GM12878 (cell line): ENCODE measurements around the gene RNF126. TPM values are rescaled to one million over a fixed set of nuclear protein-coding genes. Genes with fewer than 3 reads are reported as not detected.
A peak's percentile ranks its signal among the peaks of the same experiment; 100 is the strongest.

Source experiments
- ATAC-seq: fragments of 200-7000 bp; cut with Tn5 transposase; 3 replicates; pipeline ENCODE4 v1.9.1; 2020; ENCODE audit warnings: mild to moderate bottlenecking, moderate library complexity
- Bru-seq: library from RNA; stranded (reverse); fragments of 400-500 nt; gene quantifications from one replicate; lab custom pipeline; 2021; lab: Mats Ljungman, UMichigan
- BruChase-seq, 2 experiments: library from RNA; stranded (reverse); fragments of 400-500 nt; gene quantifications; one replicate each; lab custom pipeline; 2021; lab: Mats Ljungman, UMichigan
- BruUV-seq: library from RNA; stranded (reverse); fragments of 400-500 nt; replicated peaks from 2 replicates; lab custom pipeline; 2021; lab: Mats Ljungman, UMichigan
- CTCF ChIA-PET: fragments of 300-600 bp; sonication (Branson Sonifier 250); formaldehyde crosslinking; extraction: SDS; loops from one replicate; lab custom pipeline; 2021; ENCODE audit warnings: inconsistent platforms; lab: Yijun Ruan, JAX
- POLR2A ChIA-PET: fragments of 350-600 bp; formaldehyde crosslinking; extraction: SDS; loops from one replicate; lab custom pipeline; 2021; ENCODE audit warnings: inconsistent platforms; lab: Charles Lee
- RAD21 ChIA-PET: fragments of 300-600 bp; sonication (Branson Sonifier 250); formaldehyde crosslinking; loops from one replicate; lab custom pipeline; 2023; ENCODE audit warnings: antibody characterized with exemption; ENCODE audit not compliant: unreplicated experiment; lab: Charles Lee
- SMC1A ChIA-PET: fragments of 300-600 bp; sonication (Branson Sonifier 250); formaldehyde crosslinking; loops from one replicate; lab custom pipeline; 2023; ENCODE audit not compliant: unreplicated experiment, uncharacterized antibody; lab: Charles Lee
- DNase-seq: peaks from one replicate; pipeline ENCODE4 v3.0.0-alpha.2; 2011; ENCODE audit warnings: low read depth, low spot score
- FAIRE-seq: peaks from 3 replicates; lab custom pipeline; 2011; peaks lifted over from hg19 to GRCh38; lab: Jason Lieb, UNC
- H2AFZ ChIP-seq: 2 replicates; pipeline ENCODE4 v1.6.0; 2011; ENCODE audit warnings: low read depth, low read length, control low read depth; ENCODE audit not compliant: control insufficient read depth
- H3K27ac ChIP-seq: 2 replicates; pipeline ENCODE4 v1.5.1; 2011; ENCODE audit warnings: control low read depth; ENCODE audit not compliant: control insufficient read depth, insufficient read depth
- H3K27me3 ChIP-seq, 2 experiments: replicated peaks in 1 of 2; 2 replicates each; pipeline versions ENCODE4 v1.6.0 to v1.6.1; 2011; ENCODE audit warnings: low read length in 1 of 2; ENCODE audit not compliant: control insufficient read depth in 2 of 2, insufficient read depth in 2 of 2
- H3K36me3 ChIP-seq, 2 experiments: 2 replicates each; pipeline ENCODE4 v1.5.1; 2011; ENCODE audit warnings: low read length in 1 of 2; ENCODE audit not compliant: control insufficient read depth in 2 of 2, insufficient read depth in 2 of 2
- H3K4me1 ChIP-seq: 2 replicates; pipeline ENCODE4 v1.6.1; 2011; ENCODE audit warnings: mild to moderate bottlenecking, low read length, moderate library complexity, mixed read lengths; ENCODE audit not compliant: control insufficient read depth, insufficient read depth
- H3K4me2 ChIP-seq: 2 replicates; pipeline ENCODE4 v1.6.0; 2011; ENCODE audit warnings: control low read depth; ENCODE audit not compliant: control insufficient read depth, insufficient read depth
- H3K4me3 ChIP-seq: fragments of 200-600 bp; sonication (generic); 2 replicates; pipeline ENCODE4 v1.5.1; 2016
- H3K79me2 ChIP-seq: 2 replicates; pipeline ENCODE4 v1.6.0; 2011; ENCODE audit warnings: low read length; ENCODE audit not compliant: control insufficient read depth, insufficient read depth
- H3K9ac ChIP-seq: 2 replicates; pipeline ENCODE4 v1.8.0; 2011; ENCODE audit warnings: low read length, control low read depth, mixed read lengths; ENCODE audit not compliant: control insufficient read depth, insufficient read depth
- H3K9me3 ChIP-seq: replicated peaks from 3 replicates; pipeline ENCODE4 v1.5.1; 2011; ENCODE audit warnings: mild to moderate bottlenecking, low read length; ENCODE audit not compliant: control insufficient read depth, insufficient read depth
- H4K20me1 ChIP-seq: 2 replicates; pipeline ENCODE4 v1.6.0; 2011; ENCODE audit not compliant: control insufficient read depth, insufficient read depth
- CHD1 ChIP-seq: IDR thresholded peaks from 2 replicates; pipeline ENCODE4 v1.6.1; 2012; ENCODE audit warnings: low read depth, low read length, improper control_type of control experiment
- CREM ChIP-seq: IDR thresholded peaks from 2 replicates; pipeline ENCODE4 v1.6.1; 2014; ENCODE audit warnings: antibody characterized with exemption, low read depth
- HCFC1 ChIP-seq: fragments of 150-350 bp; IDR thresholded peaks from 2 replicates; pipeline ENCODE4 v1.6.1; 2014; ENCODE audit warnings: low read length
- HDGF ChIP-seq: fragments of 450-650 bp; IDR thresholded peaks from 2 replicates; pipeline ENCODE4 v1.6.1; 2016; ENCODE audit warnings: antibody characterized with exemption
- LARP7 ChIP-seq: fragments of 450-650 bp; IDR thresholded peaks from 2 replicates; pipeline ENCODE4 v1.6.1; 2017; ENCODE audit warnings: mild to moderate bottlenecking
- NFYB ChIP-seq: IDR thresholded peaks from 2 replicates; pipeline ENCODE4 v1.6.1; 2011; ENCODE audit warnings: low read depth, mild to moderate bottlenecking, low read length, improper control_type of control experiment, moderate library complexity; ENCODE audit not compliant: insufficient read depth
- POLR2AphosphoS5 ChIP-seq: IDR thresholded peaks from 2 replicates; pipeline ENCODE4 v1.6.1; 2011; ENCODE audit warnings: mild to moderate bottlenecking, low read length, inconsistent platforms
- RCOR1 ChIP-seq: conservative IDR thresholded peaks from 2 replicates; pipeline ENCODE4 v1.6.1; 2012; ENCODE audit warnings: low read depth, low read length, improper control_type of control experiment
- RELA ChIP-seq: fragments of 450-650 bp; IDR thresholded peaks from 2 replicates; pipeline ENCODE4 v1.8.0; 2014; ENCODE audit warnings: borderline replicate concordance; ENCODE audit not compliant: partially characterized antibody
- RUNX3 ChIP-seq: IDR thresholded peaks from 2 replicates; pipeline ENCODE4 v1.6.1; 2012; ENCODE audit warnings: low read length, inconsistent platforms
- SIX5 ChIP-seq: IDR thresholded peaks from 2 replicates; pipeline ENCODE4 v1.6.1; 2011; ENCODE audit warnings: mild to moderate bottlenecking, low read depth, low read length, moderate library complexity; ENCODE audit not compliant: severe bottlenecking
- SRF ChIP-seq, 2 experiments: IDR thresholded peaks; 2 replicates each; pipeline ENCODE4 v1.6.1; 2011; ENCODE audit warnings: low read depth in 2 of 2, low read length in 2 of 2, mild to moderate bottlenecking in 1 of 2, moderate library complexity in 1 of 2
- STAT1 ChIP-seq: fragments of 450-650 bp; conservative IDR thresholded peaks from 2 replicates; pipeline ENCODE4 v1.6.1; 2014; ENCODE audit warnings: antibody characterized with exemption, mild to moderate bottlenecking
- YY1 ChIP-seq: IDR thresholded peaks from 2 replicates; pipeline ENCODE4 v1.6.1; 2011; ENCODE audit warnings: low read depth, mild to moderate bottlenecking, low read length
- WGBS: methylation state at CpG from one replicate; pipeline ENCODE4 v1.1.6; 2016; ENCODE audit warnings: low lambda C conversion rate; ENCODE audit not compliant: insufficient replicate concordance, insufficient coverage; ENCODE audit errors: missing lambda C conversion rate; 5-methylcytosine and 5-hydroxymethylcytosine counted together
- in situ Hi-C: fragments of 300-500 bp; cut with MboI; formaldehyde crosslinking; loops from 9 replicates; pipeline ENCODE4 v1.14.3; 2018; ENCODE audit warnings: mixed read lengths
- intact Hi-C: fragments of 100-400 bp; cut with micrococcal nuclease; formaldehyde crosslinking; loops from one replicate; pipeline ENCODE4 v1.14.2; 2022; ENCODE audit not compliant: unreplicated experiment
- long read RNA-seq, 2 experiments: library from polyadenylated mRNA; unstranded; transcript quantifications; one replicate each; pipeline ENCODE4 v2.0.0, GENCODE V29; 2019 to 2020
- polyA minus RNA-seq, 3 experiments: library from RNA; depleted of rRNA, polyadenylated mRNA; stranded (reverse); fragments of >200 nt; gene quantifications; 2 replicates each; pipeline ENCODE4 v1.2.3, GENCODE V29; 2011
- polyA plus RNA-seq, 11 experiments: library from polyadenylated mRNA; depleted of rRNA in 4 of 11; unstranded in 6 of 11; stranded (reverse) in 5 of 11; fragments of >200 nt; fragmentation: Nextera tagmentation in 4 of 11; fragmentation: Illumina TruSeq in 1 of 11; extraction: Ambion mirVana in 4 of 11; extraction: Trizol in 1 of 11; gene quantifications; 1 replicate in 1 of 11; 2 replicates in 10 of 11; pipeline versions ENCODE4 v1.2.1 to v1.2.3, GENCODE V29; 2011 to 2016; ENCODE audit warnings: inconsistent platforms in 2 of 11, missing spikeins in 2 of 11, low read depth in 1 of 11
- total RNA-seq, 4 experiments: library from RNA; depleted of rRNA in 3 of 4; stranded (reverse); fragments of >200 nt in 3 of 4; fragmentation: Illumina TruSeq in 1 of 4; extraction: Trizol in 1 of 4; gene quantifications; 2 replicates each; pipeline versions ENCODE4 v1.2.1 to v1.2.3, GENCODE V29; 2013 to 2021
- TF ChIP-seq, protein P1 (sequence below): fragments of 450-650 bp; IDR thresholded peaks from 2 replicates; pipeline ENCODE4 v1.6.1; 2017; ENCODE audit warnings: mild to moderate bottlenecking, moderate library complexity

Gene RNF126
- 45.4 and 54.1 TPM in 2 replicates for total RNA-seq (2013; cell fraction: nucleolus; rRNA removed)
- total RNA-seq (2014; rRNA removed) (81.3 and 100 TPM in 2 replicates), total RNA-seq (2014; rRNA removed; fragmentation: Illumina TruSeq; extraction: Trizol) (13.5 and 19.2 TPM in 2 replicates), total RNA-seq (2021) (78.3 and 90.2 TPM in 2 replicates), polyA plus RNA-seq (2011; rRNA removed) (4.5 and 8.9 TPM in 2 replicates), polyA plus RNA-seq (2014; fragmentation: Illumina TruSeq; extraction: Trizol) (0.90 and 5.2 TPM in 2 replicates), polyA plus RNA-seq (2014; fragmentation: Nextera tagmentation; extraction: Ambion mirVana) (under 1 TPM; 0.45 to 0.73 TPM), polyA plus RNA-seq (2014; rRNA removed) (84.2 and 98.4 TPM in 2 replicates), polyA plus RNA-seq (2016; fragmentation: Nextera tagmentation; extraction: Ambion mirVana) (10 to 100 TPM; 81.9 to 85.7 TPM), polyA minus RNA-seq (2011; rRNA and poly(A)+ RNA removed) (6.1 and 15.7 TPM in 2 replicates), Bru-seq, nascent RNA (percentile 67 among the genes with signal in this experiment), BruChase-seq, experiment 1, labeled RNA remaining after a 6-hour chase (percentile 77 among the genes with signal in this experiment), BruChase-seq, experiment 2, labeled RNA remaining after a 2-hour chase (percentile 75 among the genes with signal in this experiment)
- 7.8 TPM for polyA plus RNA-seq (2011; ENCODE audit: low read depth)
- polyA plus RNA-seq (2011; cell fraction: cytosol; rRNA removed) = 22.0 and 33.7 TPM in 2 replicates
- polyA plus RNA-seq (2011; cell fraction: nucleus; rRNA removed) = 59.1 and 84.4 TPM in 2 replicates
- polyA plus RNA-seq (2012) = 46.6 and 57.2 TPM in 2 replicates
- 15.3 and 15.5 TPM in 2 replicates for polyA minus RNA-seq (2011; cell fraction: cytosol; rRNA and poly(A)+ RNA removed)
- polyA minus RNA-seq (2011; cell fraction: nucleus; rRNA and poly(A)+ RNA removed) = 20.7 and 35.5 TPM in 2 replicates
- long read RNA-seq, experiment 1, transcript RNF126-201 (9 exons, 1,694 nt) = major isoform, 45 of 63 reads
- long read RNA-seq, experiment 1, transcript RNF126-203 (9 exons, 963 nt) = minor isoform, 9 of 63 reads
- long read RNA-seq, experiment 1, partial matches to known transcripts = 0 of 63 reads
- long read RNA-seq, experiment 1, other reads (novel, unspliced or antisense) = 7 of 63 reads
- long read RNA-seq, experiment 2, partial matches to known transcripts = 1 of 1 reads
- long read RNA-seq, experiment 2, other reads (novel, unspliced or antisense) = 0 of 1 reads

DNA sequence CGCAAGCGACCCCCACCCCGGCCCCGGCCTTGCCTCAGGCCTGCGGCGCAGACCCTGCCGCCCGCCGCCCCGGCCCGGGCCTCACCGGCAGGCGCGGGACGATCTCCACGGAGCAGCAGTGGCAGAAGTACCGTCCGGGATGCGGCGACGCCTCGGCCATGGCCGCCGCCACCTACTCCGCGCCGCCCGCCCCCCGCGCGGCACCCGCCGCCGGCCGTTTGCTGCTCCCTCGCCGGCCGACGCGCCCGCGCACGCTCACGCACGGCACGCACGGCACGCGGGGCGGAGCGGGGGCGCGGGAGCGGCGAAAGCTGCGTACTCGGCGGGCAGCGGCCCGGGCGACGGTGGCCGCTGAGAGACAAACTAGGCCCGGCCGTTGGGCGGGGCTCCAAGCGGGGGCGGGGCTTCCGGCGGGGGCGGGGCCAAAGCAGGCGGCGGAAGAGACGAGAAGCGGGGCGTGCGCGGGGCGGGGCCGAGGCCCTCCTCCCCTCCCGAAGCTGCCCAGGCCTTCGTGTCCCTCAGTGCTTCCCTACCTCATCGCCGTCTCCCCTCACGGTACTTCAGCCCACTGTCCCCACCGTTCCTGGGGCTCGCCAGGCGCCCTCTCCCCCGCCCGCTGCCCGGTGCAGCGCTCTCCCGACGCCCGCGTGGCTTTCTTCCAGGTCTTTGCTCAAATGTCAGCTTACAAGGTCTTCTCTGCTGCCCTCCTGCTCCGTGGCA, at the start of gene RNF126:
Gene RNF126 (minus strand): TSS at position 253 of the 720 bp plus-strand sequence. CDS start 93 bp downstream, at position 160.
- CTCF ChIA-PET = interaction anchor here (0.6 to 1.7 kb wide), 7 partner anchors 28 to 77 kb away, joined by 3 to 18 read pairs (median 3); partner anchors contain the start of gene POLRMT
- Histone ChIP-seq H3K4me2 (peak within 1 kb of the TSS; percentile 98), H3K36me3 (peaks cover 0 to 8% of the 10 kb centered on the region in 2 experiments; a peak in 2 of 4 replicates), H3K27ac (peak within 1 kb of the TSS; percentile 90), H3K79me2 (peaks cover 48% of the 10 kb centered on the region), H4K20me1 (peaks cover 12% of the 10 kb centered on the region), H3K27me3 (no peaks in the 10 kb centered on the region), H3K9ac (peak within 1 kb of the TSS; percentile 95), H3K4me3 (peak within 1 kb of the TSS; percentile 98), H3K9me3 (no peaks in the 10 kb centered on the region; the same call in 2 of the 3 replicates), H2AFZ (peak within 1 kb of the TSS; percentile 85), H3K4me1 (peaks cover 19% of the 10 kb centered on the region)
- in situ Hi-C loops (no loop called here), intact Hi-C loops (loop anchor here (2.0 kb wide), 1 partner anchor 18 kb away; no protein-coding TSS in a partner anchor)
- ATAC-seq = peak; percentile 64
- SMC1A ChIA-PET = interaction anchor here (0.7 to 1.3 kb wide), 4 partner anchors 12 to 78 kb away, joined by 3 to 4 read pairs (median 4); no protein-coding TSS in a partner anchor
- DNase-seq = no peak
- POLR2A ChIA-PET = interaction anchor here (0.6 to 0.8 kb wide), 4 partner anchors 29 to 58 kb away, joined by 3 to 6 read pairs (median 4); partner anchors contain the start of gene POLRMT
- no TSS peak for BruUV-seq
- no peak for FAIRE-seq
- RAD21 ChIA-PET = interaction anchor here (0.5 to 1.4 kb wide), 7 partner anchors 10 to 200 kb away, joined by 3 to 9 read pairs (median 3); no protein-coding TSS in a partner anchor
- whole genome bisulfite sequencing = under 1% methylated on average over 58 of the region's 97 CpGs
- TF ChIP-seq RCOR1 (no peak), STAT1 (0 out of 2 replicates have a peak, but pooled peaks have one; percentile 57), SRF (IDR thresholded peaks at IDR 0.05; ENCODE audit: low read depth in 2 of 2, low read length in 2 of 2) (0 out of 4 replicates have a peak, but pooled peaks of 1 of the 2 experiments have one; percentile 48), RUNX3 (no peak), CREM (no peak; the same call in 1 of the 2 replicates), HDGF (peak; percentile 74; the same call in 1 of the 2 replicates), YY1 (peak; percentile 83), LARP7 (peak; percentile 88), RELA (no peak), HCFC1 (peak; percentile 60), CHD1 (no peak), NFYB (no peak), SIX5 (peak; percentile 29), POLR2AphosphoS5 (peak; percentile 42; the same call in 1 of the 2 replicates)
- TF ChIP-seq, protein P1, sequence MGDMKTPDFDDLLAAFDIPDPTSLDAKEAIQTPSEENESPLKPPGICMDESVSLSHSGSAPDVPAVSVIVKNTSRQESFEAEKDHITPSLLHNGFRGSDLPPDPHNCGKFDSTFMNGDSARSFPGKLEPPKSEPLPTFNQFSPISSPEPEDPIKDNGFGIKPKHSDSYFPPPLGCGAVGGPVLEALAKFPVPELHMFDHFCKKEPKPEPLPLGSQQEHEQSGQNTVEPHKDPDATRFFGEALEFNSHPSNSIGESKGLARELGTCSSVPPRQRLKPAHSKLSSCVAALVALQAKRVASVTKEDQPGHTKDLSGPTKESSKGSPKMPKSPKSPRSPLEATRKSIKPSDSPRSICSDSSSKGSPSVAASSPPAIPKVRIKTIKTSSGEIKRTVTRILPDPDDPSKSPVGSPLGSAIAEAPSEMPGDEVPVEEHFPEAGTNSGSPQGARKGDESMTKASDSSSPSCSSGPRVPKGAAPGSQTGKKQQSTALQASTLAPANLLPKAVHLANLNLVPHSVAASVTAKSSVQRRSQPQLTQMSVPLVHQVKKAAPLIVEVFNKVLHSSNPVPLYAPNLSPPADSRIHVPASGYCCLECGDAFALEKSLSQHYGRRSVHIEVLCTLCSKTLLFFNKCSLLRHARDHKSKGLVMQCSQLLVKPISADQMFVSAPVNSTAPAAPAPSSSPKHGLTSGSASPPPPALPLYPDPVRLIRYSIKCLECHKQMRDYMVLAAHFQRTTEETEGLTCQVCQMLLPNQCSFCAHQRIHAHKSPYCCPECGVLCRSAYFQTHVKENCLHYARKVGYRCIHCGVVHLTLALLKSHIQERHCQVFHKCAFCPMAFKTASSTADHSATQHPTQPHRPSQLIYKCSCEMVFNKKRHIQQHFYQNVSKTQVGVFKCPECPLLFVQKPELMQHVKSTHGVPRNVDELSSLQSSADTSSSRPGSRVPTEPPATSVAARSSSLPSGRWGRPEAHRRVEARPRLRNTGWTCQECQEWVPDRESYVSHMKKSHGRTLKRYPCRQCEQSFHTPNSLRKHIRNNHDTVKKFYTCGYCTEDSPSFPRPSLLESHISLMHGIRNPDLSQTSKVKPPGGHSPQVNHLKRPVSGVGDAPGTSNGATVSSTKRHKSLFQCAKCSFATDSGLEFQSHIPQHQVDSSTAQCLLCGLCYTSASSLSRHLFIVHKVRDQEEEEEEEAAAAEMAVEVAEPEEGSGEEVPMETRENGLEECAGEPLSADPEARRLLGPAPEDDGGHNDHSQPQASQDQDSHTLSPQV = no peak
